HCT116 (cell line): ENCODE measurements around the gene UTP11. TPM values are rescaled to one million over a fixed set of nuclear protein-coding genes. Genes with fewer than 3 reads are reported as not detected.
"Not testable (repeated sequence)": the region's sequence is repeated elsewhere in the genome, so short reads cannot be mapped to it uniquely, and the experiment has no call there.

ENCODE experiments used
- ATAC-seq: fragments of 200-7000 bp; cut with Tn5 transposase; 2 replicates; pipeline ENCODE4 v1.9.1; 2020; ENCODE audit warnings: mild to moderate bottlenecking, moderate library complexity
- BruUV-seq: library from RNA; stranded (reverse); fragments of 400-500 nt; replicated peaks from 2 replicates; lab custom pipeline; 2021; lab: Mats Ljungman, UMichigan
- CTCF ChIA-PET: fragments of 300-600 bp; sonication (Branson Sonifier 250); formaldehyde crosslinking; loops from one replicate; lab custom pipeline; 2021; ENCODE audit warnings: antibody characterized with exemption; lab: Charles Lee
- POLR2A ChIA-PET: fragments of 300-600, 350-600 bp; sonication (Branson Sonifier 250); formaldehyde crosslinking; loops from one replicate; lab custom pipeline; 2021; ENCODE audit warnings: antibody characterized with exemption; lab: Charles Lee
- RAD21 ChIA-PET, 2 experiments: fragments of 300-600 bp; sonication (Branson Sonifier 250); formaldehyde crosslinking; loops; one replicate each; lab custom pipeline; 2023; ENCODE audit warnings: low total read pairs in 2 of 2; ENCODE audit not compliant: uncharacterized antibody in 2 of 2, unreplicated experiment in 2 of 2, low non-redundant PET in 1 of 2; lab: Charles Lee
- DNase-seq: peaks from one replicate; pipeline ENCODE4 v3.0.0-alpha.2; 2010; ENCODE audit warnings: low read depth, low spot score
- H2AFZ ChIP-seq: fragments of 200-600 bp; shearing (Covaris generic), sonication (generic); 2 replicates; pipeline ENCODE4 v1.6.1; 2017; ENCODE audit warnings: low read depth, mixed run types, mixed read lengths, antibody characterized with exemption, low read length; ENCODE audit not compliant: poor library complexity, severe bottlenecking
- H3K27ac ChIP-seq: 2 replicates; pipeline ENCODE4 v1.5.1; 2012; ENCODE audit warnings: low read depth, low read length
- H3K27me3 ChIP-seq: fragments of 200-600 bp; sonication (generic); 2 replicates; pipeline ENCODE4 v1.6.1; 2016; ENCODE audit warnings: mixed run types, low read length, mixed read lengths; ENCODE audit not compliant: insufficient read depth
- H3K36me3 ChIP-seq, 2 experiments: fragments of 200-500 bp in 1 of 2; fragments of 200-600 bp in 1 of 2; sonication (Bioruptor generic) in 1 of 2; sonication (generic) in 1 of 2; 2 replicates each; pipeline versions ENCODE4 v1.5.1 to v1.6.1; 2014 to 2016; ENCODE audit warnings: low read length in 2 of 2, inconsistent platforms in 1 of 2, mixed read lengths in 1 of 2, mixed run types in 1 of 2; ENCODE audit not compliant: insufficient read depth in 2 of 2, control insufficient read depth in 1 of 2
- H3K4me1 ChIP-seq, 2 experiments: fragments of 200-600 bp in 1 of 2; sonication (generic) in 1 of 2; 2 replicates each; pipeline versions ENCODE4 v1.5.1 to v1.6.1; 2012 to 2017; ENCODE audit warnings: low read length in 2 of 2, inconsistent platforms in 1 of 2, mild to moderate bottlenecking in 1 of 2, mixed read lengths in 1 of 2, mixed run types in 1 of 2, moderate library complexity in 1 of 2; ENCODE audit not compliant: insufficient read depth in 2 of 2, control insufficient read depth in 1 of 2
- H3K4me2 ChIP-seq: fragments of 200-600 bp; sonication (generic); 2 replicates; pipeline ENCODE4 v1.6.1; 2017; ENCODE audit warnings: mixed run types, low read length, mixed read lengths
- H3K4me3 ChIP-seq, 2 experiments: fragments of 200-600 bp in 1 of 2; sonication (generic) in 1 of 2; replicated peaks in 1 of 2; 2 replicates each; pipeline ENCODE4 v1.5.1; 2011 to 2016; ENCODE audit warnings: low read length in 2 of 2, control low read depth in 1 of 2, low read depth in 1 of 2, mild to moderate bottlenecking in 1 of 2, mixed read lengths in 1 of 2, mixed run types in 1 of 2
- H3K79me2 ChIP-seq: fragments of 200-600 bp; sonication (generic); 2 replicates; pipeline ENCODE4 v1.6.1; 2017; ENCODE audit warnings: mild to moderate bottlenecking, mixed run types, low read length, moderate library complexity, mixed read lengths; ENCODE audit not compliant: insufficient read depth
- H3K9ac ChIP-seq: fragments of 200-600 bp; sonication (generic); 2 replicates; pipeline ENCODE4 v1.6.1; 2016; ENCODE audit warnings: low read length, mixed read lengths
- H3K9me2 ChIP-seq: fragments of 200-600 bp; sonication (generic), shearing (Covaris generic); 2 replicates; pipeline ENCODE4 v1.6.1; 2017; ENCODE audit warnings: mixed run types, mild to moderate bottlenecking, moderate library complexity; ENCODE audit not compliant: insufficient read depth
- H3K9me3 ChIP-seq, 2 experiments: fragments of 200-500 bp in 1 of 2; fragments of 200-600 bp in 1 of 2; sonication (Bioruptor generic) in 1 of 2; sonication (generic) in 1 of 2; 2 replicates each; pipeline ENCODE4 v1.6.1; 2014 to 2017; ENCODE audit warnings: low read length in 2 of 2, mixed read lengths in 2 of 2, inconsistent platforms in 1 of 2, low read depth in 1 of 2, mild to moderate bottlenecking in 1 of 2, mixed run types in 1 of 2, moderate library complexity in 1 of 2; ENCODE audit not compliant: control insufficient read depth in 1 of 2, insufficient read depth in 1 of 2
- H4K20me1 ChIP-seq: fragments of 200-600 bp; sonication (generic), shearing (Covaris generic); 2 replicates; pipeline ENCODE4 v1.6.1; 2017; ENCODE audit warnings: mixed run types, mild to moderate bottlenecking, moderate library complexity; ENCODE audit not compliant: insufficient read depth
- CBX3 ChIP-seq: IDR thresholded peaks from 2 replicates; pipeline ENCODE4 v1.6.1; 2012; ENCODE audit warnings: low read depth
- CEBPB ChIP-seq: IDR thresholded peaks from 2 replicates; pipeline ENCODE4 v1.6.1; 2012; ENCODE audit warnings: low read depth
- EZH2 ChIP-seq: fragments of 200-600 bp; sonication (generic); IDR thresholded peaks from 2 replicates; pipeline ENCODE4 v1.6.1; 2017; ENCODE audit warnings: antibody characterized with exemption, mixed run types
- EZH2phosphoT487 ChIP-seq: fragments of 200-600 bp; IDR thresholded peaks from 2 replicates; pipeline ENCODE4 v1.6.1; 2018; ENCODE audit warnings: antibody characterized with exemption, borderline replicate concordance
- FOSL1 ChIP-seq: IDR thresholded peaks from 2 replicates; pipeline ENCODE4 v1.6.1; 2012; ENCODE audit warnings: low read depth
- JUND ChIP-seq: IDR thresholded peaks from 2 replicates; pipeline ENCODE4 v1.6.1; 2012
- POLR2AphosphoS5 ChIP-seq: IDR thresholded peaks from 2 replicates; pipeline ENCODE4 v1.6.1; 2011; ENCODE audit warnings: mild to moderate bottlenecking, low read depth, low read length, moderate library complexity
- RAD21 ChIP-seq: IDR thresholded peaks from 2 replicates; pipeline ENCODE4 v1.6.1; 2012; ENCODE audit warnings: low read depth, mild to moderate bottlenecking
- SIN3A ChIP-seq: IDR thresholded peaks from 2 replicates; pipeline ENCODE4 v1.6.1; 2012; ENCODE audit warnings: low read depth
- SP1 ChIP-seq: IDR thresholded peaks from 2 replicates; pipeline ENCODE4 v1.6.1; 2012; ENCODE audit warnings: low read depth
- TCF7L2 ChIP-seq: IDR thresholded peaks from 2 replicates; pipeline ENCODE4 v1.7.0; 2011; ENCODE audit warnings: borderline replicate concordance, inconsistent platforms; ENCODE audit not compliant: insufficient read depth, insufficient read length; ENCODE audit errors: extremely low read depth
- YY1 ChIP-seq: IDR thresholded peaks from 2 replicates; pipeline ENCODE4 v1.6.1; 2011; ENCODE audit warnings: low read length, low read depth, moderate library complexity, mild to moderate bottlenecking; ENCODE audit not compliant: insufficient replicate concordance; ENCODE audit errors: extremely low read depth
- ZFX ChIP-seq: fragments of 450-650 bp; IDR thresholded peaks from 2 replicates; pipeline ENCODE4 v1.6.1; 2017
- ZNF274 ChIP-seq: fragments of 200-500 bp; sonication (Bioruptor generic); IDR thresholded peaks from 2 replicates; pipeline ENCODE4 v1.6.1; 2014; ENCODE audit warnings: mild to moderate bottlenecking, low read depth, low read length, inconsistent platforms
- intact Hi-C: fragments of 100-400 bp; cut with micrococcal nuclease; formaldehyde crosslinking; loops from 2 replicates; pipeline ENCODE4 v1.10.0; 2022
- total RNA-seq: library from RNA; stranded (reverse); gene quantifications from one replicate; pipeline ENCODE4 v1.2.1, GENCODE V29; 2021; ENCODE audit not compliant: unreplicated experiment
- TF ChIP-seq, protein P1 (sequence below): IDR thresholded peaks from 2 replicates; pipeline ENCODE4 v1.6.1; 2012
- TF ChIP-seq, protein P2 (sequence below): IDR thresholded peaks from 2 replicates; pipeline ENCODE4 v1.6.1; 2012
- TF ChIP-seq, protein P3 (sequence below), 3 experiments: fragments of 200-600 bp in 1 of 3; sonication (generic) in 1 of 3; IDR thresholded peaks in 2 of 3; conservative IDR thresholded peaks in 1 of 3; 2 replicates each; pipeline ENCODE4 v1.5.1; 2012 to 2017; ENCODE audit warnings: low read depth in 2 of 3, low read length in 2 of 3, antibody characterized with exemption in 1 of 3, borderline replicate concordance in 1 of 3, control low read depth in 1 of 3, mild to moderate bottlenecking in 1 of 3, mixed read lengths in 1 of 3, mixed run types in 1 of 3, moderate library complexity in 1 of 3; ENCODE audit not compliant: insufficient read depth in 1 of 3
- TF ChIP-seq, protein P4 (sequence below): IDR thresholded peaks from 2 replicates; pipeline ENCODE4 v1.6.1; 2011; ENCODE audit warnings: mild to moderate bottlenecking, low read length, moderate library complexity; ENCODE audit not compliant: insufficient replicate concordance; ENCODE audit errors: extremely low read depth

Gene UTP11
- total RNA-seq, 1 experiment from 2014 or later: 47.5 TPM

GRCh38 chr1:37973684-37974083, 38.9 kb upstream of the UTP11 start:
- H3K27ac ChIP-seq, DNase-seq, RAD21 ChIA-PET, BruUV-seq, H3K79me2 ChIP-seq, H3K9ac ChIP-seq, ATAC-seq, H4K20me1 ChIP-seq, H3K27me3 ChIP-seq, H3K9me2 ChIP-seq, POLR2A ChIA-PET, H2AFZ ChIP-seq, CTCF ChIA-PET, H3K9me3 ChIP-seq, H3K4me3 ChIP-seq, H3K4me1 ChIP-seq, H3K4me2 ChIP-seq: not testable (repeated sequence)
- peaks cover 36 to 38% of the 10 kb centered on the region in 2 experiments for H3K36me3 ChIP-seq
- intact Hi-C loops: loop anchor here (10.0 kb wide), 1 partner anchor 409 kb away; no protein-coding TSS in a partner anchor

DNA sequence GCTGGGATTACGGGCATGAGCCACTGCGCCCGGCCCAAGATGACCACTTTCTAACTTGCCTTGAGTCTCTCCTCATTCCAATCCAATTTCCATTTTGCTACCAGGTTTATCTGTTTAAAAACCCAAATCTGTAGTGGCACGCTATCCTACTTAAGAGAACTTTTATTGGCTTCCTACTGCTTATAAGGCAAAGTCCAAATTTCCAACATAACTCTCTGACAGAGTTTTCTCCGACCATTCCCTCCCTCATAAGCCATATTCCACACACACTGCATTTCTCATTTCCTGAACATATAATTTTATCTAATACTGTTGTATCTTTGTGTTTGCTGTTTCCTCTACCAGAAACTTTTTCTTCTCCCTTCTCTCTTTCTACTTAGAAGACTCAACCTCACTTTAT, 38.0 kb upstream of the UTP11 start:
- H3K4me2 ChIP-seq: no peak overlapping the region
- TF ChIP-seq ZNF274 (no peak), SP1 (no peak), FOSL1 (no peak), EZH2 (no peak), TCF7L2 (no peak), POLR2AphosphoS5 (no peak), SIN3A (no peak), CEBPB (no peak), RAD21 (no peak), EZH2phosphoT487 (no peak), YY1 (no peak), JUND (no peak), CBX3 (no peak), ZFX (no peak)
- TF ChIP-seq, protein P1, sequence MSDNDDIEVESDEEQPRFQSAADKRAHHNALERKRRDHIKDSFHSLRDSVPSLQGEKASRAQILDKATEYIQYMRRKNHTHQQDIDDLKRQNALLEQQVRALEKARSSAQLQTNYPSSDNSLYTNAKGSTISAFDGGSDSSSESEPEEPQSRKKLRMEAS: no peak
- TF ChIP-seq, protein P2, sequence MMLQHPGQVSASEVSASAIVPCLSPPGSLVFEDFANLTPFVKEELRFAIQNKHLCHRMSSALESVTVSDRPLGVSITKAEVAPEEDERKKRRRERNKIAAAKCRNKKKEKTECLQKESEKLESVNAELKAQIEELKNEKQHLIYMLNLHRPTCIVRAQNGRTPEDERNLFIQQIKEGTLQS: no peak
- TF ChIP-seq, protein P3, sequence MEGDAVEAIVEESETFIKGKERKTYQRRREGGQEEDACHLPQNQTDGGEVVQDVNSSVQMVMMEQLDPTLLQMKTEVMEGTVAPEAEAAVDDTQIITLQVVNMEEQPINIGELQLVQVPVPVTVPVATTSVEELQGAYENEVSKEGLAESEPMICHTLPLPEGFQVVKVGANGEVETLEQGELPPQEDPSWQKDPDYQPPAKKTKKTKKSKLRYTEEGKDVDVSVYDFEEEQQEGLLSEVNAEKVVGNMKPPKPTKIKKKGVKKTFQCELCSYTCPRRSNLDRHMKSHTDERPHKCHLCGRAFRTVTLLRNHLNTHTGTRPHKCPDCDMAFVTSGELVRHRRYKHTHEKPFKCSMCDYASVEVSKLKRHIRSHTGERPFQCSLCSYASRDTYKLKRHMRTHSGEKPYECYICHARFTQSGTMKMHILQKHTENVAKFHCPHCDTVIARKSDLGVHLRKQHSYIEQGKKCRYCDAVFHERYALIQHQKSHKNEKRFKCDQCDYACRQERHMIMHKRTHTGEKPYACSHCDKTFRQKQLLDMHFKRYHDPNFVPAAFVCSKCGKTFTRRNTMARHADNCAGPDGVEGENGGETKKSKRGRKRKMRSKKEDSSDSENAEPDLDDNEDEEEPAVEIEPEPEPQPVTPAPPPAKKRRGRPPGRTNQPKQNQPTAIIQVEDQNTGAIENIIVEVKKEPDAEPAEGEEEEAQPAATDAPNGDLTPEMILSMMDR (IDR thresholded peaks at IDR 0.05 in 2 of 3, conservative IDR thresholded peaks at IDR 0.05 in 1 of 3; ENCODE audit: borderline replicate concordance in 1 of 3, insufficient read depth in 1 of 3, low read depth in 2 of 3, low read length in 2 of 3): no peak
- TF ChIP-seq, protein P4, sequence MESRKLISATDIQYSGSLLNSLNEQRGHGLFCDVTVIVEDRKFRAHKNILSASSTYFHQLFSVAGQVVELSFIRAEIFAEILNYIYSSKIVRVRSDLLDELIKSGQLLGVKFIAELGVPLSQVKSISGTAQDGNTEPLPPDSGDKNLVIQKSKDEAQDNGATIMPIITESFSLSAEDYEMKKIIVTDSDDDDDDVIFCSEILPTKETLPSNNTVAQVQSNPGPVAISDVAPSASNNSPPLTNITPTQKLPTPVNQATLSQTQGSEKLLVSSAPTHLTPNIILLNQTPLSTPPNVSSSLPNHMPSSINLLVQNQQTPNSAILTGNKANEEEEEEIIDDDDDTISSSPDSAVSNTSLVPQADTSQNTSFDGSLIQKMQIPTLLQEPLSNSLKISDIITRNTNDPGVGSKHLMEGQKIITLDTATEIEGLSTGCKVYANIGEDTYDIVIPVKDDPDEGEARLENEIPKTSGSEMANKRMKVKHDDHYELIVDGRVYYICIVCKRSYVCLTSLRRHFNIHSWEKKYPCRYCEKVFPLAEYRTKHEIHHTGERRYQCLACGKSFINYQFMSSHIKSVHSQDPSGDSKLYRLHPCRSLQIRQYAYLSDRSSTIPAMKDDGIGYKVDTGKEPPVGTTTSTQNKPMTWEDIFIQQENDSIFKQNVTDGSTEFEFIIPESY: no peak
- ATAC-seq: no peak
- no peak overlapping the region for H3K27ac ChIP-seq
- no peak overlapping the region for H3K9ac ChIP-seq
- ChIA-PET RAD21 (no interaction called here), POLR2A (no interaction called here), CTCF (no interaction called here)
- DNase-seq: no peak
- peaks cover 9% of the 10 kb centered on the region for H3K79me2 ChIP-seq
- H3K9me3 ChIP-seq: no peaks in the 10 kb centered on the region
- no peaks in the 10 kb centered on the region for H3K9me2 ChIP-seq
- no peaks in the 10 kb centered on the region for H3K4me1 ChIP-seq
- H2AFZ ChIP-seq: no peak overlapping the region
- intact Hi-C loops: loop anchor here (10.0 kb wide), 1 partner anchor 410 kb away; no protein-coding TSS in a partner anchor
- H4K20me1 ChIP-seq: no peaks in the 10 kb centered on the region
- peaks cover 37 to 40% of the 10 kb centered on the region in 2 experiments for H3K36me3 ChIP-seq
- no peaks in the 10 kb centered on the region for H3K27me3 ChIP-seq
- BruUV-seq: no TSS peak
- no peak overlapping the region for H3K4me3 ChIP-seq
